GM18498 (cell line): ENCODE measurements around the gene CCNF.
"Not testable (repeated sequence)": the region's sequence is repeated elsewhere in the genome, so short reads cannot be mapped to it uniquely, and the experiment has no call there.

Experiments
- ATAC-seq: cut with Tn5 transposase; IDR thresholded peaks from one replicate; pipeline ENCODE4 v1.9.1; 2021; ENCODE audit warnings: mild to moderate bottlenecking, moderate library complexity; ENCODE audit not compliant: unreplicated experiment

Gene CCNF, protein sequence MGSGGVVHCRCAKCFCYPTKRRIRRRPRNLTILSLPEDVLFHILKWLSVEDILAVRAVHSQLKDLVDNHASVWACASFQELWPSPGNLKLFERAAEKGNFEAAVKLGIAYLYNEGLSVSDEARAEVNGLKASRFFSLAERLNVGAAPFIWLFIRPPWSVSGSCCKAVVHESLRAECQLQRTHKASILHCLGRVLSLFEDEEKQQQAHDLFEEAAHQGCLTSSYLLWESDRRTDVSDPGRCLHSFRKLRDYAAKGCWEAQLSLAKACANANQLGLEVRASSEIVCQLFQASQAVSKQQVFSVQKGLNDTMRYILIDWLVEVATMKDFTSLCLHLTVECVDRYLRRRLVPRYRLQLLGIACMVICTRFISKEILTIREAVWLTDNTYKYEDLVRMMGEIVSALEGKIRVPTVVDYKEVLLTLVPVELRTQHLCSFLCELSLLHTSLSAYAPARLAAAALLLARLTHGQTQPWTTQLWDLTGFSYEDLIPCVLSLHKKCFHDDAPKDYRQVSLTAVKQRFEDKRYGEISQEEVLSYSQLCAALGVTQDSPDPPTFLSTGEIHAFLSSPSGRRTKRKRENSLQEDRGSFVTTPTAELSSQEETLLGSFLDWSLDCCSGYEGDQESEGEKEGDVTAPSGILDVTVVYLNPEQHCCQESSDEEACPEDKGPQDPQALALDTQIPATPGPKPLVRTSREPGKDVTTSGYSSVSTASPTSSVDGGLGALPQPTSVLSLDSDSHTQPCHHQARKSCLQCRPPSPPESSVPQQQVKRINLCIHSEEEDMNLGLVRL

GRCh38 chr16:2429034-2429770 lies at the start of gene CCNF:
CCNF (plus strand) TSS chr16:2429447; CDS start chr16:2429482, 35 bp downstream.
- peak; percentile 85 for ATAC-seq

DNA sequence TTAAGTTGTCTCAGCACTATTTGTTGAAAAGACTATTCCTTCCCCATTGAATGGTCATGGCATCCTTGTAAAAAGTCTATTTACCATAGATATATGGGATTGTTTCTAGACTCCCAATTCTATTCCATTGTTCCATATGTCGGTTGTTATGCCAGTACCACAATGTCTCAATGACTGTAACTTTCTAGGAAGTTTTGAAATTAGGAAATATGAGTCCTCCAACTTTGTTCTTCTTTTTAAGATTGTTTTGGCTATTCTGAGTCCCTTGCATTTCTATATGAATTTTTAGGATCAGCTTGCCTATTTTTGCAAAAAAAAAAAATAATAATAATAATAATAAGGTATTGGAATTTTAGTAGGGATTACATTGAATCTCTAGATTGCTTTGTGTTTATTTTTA lies 45.7 kb upstream of the CCNF start:
- ATAC-seq: no peak

DNA sequence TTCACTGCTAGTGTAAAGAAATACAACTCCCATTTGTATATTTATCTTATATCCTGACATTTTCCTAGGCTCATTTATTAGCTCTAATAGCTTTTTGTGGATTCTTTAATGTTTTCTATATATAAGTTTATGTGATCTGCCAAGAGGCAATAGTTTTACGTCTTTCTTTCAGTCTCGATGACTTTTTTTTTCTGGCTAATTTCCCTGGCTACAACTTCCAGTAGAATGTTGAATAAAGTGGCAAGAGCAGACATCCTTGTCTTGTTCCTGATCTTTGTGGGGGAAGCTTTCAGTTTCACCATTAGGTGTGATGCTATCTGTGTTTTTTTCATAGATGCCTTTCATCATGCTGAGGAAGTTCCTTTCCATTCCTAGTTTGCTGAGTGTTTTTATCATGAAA lies 44.8 kb upstream of the CCNF start:
- ATAC-seq: no peak

DNA sequence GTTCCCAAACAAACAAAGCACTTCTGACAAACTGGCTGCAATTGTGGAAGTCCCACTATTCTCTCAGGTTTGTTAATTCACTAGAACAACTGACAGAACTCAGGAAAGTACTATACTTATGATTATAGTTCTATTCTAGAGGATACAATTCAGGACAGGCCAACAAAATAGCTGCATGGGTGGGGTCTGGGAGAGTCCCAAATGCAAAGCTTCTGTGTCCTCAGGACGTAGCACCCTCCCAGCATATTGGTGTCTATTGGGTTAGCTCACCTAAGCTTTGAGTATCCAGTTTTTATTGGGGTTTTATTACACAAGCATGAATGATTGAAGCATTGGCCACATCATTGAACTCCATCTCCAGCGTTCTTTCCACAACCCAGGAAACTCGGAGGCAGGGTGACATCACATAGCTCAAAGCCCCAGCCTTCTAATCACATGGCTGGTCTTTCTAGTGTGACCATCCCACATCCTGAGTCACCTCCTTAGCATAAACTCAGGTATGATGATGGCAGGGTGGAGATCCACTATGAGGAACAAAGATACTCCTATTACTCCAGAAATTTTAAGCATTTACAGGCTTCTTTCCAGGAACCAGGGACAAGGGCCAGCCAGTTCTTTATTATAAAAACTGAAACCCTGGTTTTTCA lies 43.9 kb upstream of the CCNF start:
- ATAC-seq: no peak

GRCh38 chr16:2385982-2386381 lies 43.3 kb upstream of the CCNF start:
- not testable (repeated sequence) for ATAC-seq

DNA sequence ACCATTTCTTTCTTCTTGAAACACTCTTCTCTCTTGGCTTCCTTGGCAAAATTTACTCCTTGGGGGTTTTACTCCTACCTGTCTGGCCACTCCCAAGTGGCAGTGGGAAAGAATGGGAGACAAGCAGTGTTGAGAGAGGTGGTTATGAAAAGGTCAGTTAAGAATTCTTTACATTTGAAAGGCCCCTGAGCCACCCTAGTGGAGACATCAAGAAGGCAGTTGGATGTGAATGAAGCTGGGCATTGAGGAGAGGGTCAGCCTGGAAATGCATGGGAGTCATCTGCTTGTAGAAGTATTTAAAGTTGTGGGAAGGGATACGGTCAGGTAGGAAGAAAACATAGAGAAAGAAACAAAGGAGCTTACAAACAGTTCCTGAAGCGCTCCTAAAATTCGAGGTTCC lies 42.3 kb upstream of the CCNF start:
- no peak for ATAC-seq

- ATAC-seq: no peak
Observed at GRCh38 chr16:2388139-2388874, 40.9 kb upstream of the CCNF start.

GRCh38 chr16:2388875-2389433 lies 40.3 kb upstream of the CCNF start:
- ATAC-seq: no peak

GRCh38 chr16:2392025-2392424 lies 37.2 kb upstream of the CCNF start:
- ATAC-seq: no peak

- no peak for ATAC-seq
Observed at GRCh38 chr16:2398520-2398919, 30.7 kb upstream of the CCNF start.

DNA sequence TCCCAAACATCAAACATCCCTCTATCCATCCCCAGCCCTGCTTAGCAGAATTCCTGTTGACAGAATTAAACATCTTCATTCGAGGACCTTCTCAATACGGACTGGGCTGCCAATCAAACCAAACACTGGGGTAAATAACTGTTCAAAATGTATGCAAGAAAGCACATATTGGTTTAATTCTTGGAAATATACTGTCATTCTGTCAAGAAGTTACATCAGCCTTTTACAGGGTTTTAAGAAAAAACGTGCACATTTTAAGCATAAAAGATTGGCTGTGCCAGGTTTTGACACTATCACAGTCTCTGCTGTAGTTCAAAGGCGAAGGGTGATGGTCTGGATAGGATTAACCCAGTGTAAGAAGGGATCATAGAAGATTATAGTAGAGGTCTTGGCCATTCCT lies 25.1 kb upstream of the CCNF start:
- no peak for ATAC-seq

GRCh38 chr16:2415085-2415484 lies 14.2 kb upstream of the CCNF start:
- ATAC-seq: no peak

GRCh38 chr16:2420035-2420434 lies 9.2 kb upstream of the CCNF start:
- ATAC-seq: no peak

DNA sequence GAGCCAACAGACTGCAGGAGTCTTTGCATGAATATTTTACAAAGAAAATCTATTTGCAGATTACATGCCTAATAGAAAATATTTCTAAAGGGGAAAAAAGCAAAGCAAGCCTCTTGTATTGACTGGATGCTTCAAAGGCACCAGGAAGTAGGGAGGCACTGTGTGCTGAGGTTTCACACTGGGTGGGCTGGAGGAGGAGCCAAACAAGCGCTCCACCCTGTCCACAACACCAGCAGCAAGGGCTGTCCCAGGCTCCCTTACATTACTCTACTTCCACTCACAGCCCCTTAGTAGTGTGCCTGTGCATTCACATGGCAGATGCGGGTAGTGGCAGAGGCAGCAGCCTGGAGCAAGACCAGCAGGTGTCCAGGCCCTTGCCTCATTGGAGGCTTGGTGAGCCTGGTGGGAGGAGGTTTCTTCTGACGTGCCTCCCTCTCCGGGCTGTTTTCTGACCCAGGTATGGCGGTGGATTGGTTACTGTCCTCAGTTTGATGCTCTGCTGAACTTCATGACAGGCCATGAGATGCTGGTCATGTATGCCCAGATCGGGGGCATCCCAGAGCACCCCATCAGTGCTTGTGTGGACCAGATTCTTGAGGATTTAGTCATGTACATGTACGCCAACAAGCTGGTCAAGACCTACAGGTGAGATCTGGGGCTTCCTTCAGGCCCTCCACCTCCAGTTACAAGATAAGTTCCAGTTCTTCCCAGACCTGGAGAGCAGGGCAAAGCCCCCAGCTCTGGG lies 7.0 kb upstream of the CCNF start:
- ATAC-seq: no peak

DNA sequence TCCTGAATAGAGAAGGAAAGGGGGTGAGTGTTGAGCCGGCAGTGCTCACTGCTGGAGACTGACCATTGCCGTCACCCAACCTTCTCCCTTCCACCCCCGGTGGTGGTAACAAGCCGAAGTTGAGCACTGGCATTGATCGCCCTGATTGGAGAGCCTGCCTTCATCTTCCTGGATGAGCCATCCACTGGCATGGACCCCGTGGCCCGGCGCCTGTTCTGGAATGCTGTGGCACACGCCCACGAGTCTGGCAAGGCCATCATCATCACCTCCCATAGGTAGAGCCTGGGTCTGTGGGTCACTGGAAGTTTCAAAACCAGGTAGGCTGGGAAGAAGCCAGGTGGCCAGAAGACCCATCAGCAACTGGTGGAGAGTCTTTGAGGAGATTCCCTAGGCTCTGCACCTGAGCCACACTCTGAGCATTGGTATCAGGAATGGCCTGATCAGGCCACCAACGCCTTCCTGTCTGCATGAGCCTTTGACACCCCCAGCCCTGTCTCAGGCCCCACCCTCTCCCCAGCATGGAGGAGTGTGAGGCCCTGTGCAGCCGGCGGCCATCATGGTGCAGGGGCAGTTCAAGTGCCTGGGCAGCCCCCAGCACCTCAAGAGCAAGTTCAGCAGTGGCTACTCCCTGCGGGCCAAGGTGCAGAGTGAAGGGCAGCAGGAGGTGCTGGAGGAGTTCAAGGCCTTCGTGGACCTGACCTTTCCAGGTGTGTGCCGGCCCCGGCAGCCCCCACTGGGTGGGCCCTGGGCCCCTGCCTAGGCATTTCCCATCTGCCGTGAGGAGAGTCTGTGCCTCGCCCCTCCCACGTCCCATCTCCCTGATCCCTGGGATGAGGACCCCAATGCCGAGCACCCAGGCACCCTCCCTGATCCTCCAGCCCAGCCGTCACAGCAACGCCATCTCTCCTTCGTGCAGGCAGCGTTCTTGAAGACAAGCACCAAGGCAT lies 4.9 kb upstream of the CCNF start:
- ATAC-seq: no peak

DNA sequence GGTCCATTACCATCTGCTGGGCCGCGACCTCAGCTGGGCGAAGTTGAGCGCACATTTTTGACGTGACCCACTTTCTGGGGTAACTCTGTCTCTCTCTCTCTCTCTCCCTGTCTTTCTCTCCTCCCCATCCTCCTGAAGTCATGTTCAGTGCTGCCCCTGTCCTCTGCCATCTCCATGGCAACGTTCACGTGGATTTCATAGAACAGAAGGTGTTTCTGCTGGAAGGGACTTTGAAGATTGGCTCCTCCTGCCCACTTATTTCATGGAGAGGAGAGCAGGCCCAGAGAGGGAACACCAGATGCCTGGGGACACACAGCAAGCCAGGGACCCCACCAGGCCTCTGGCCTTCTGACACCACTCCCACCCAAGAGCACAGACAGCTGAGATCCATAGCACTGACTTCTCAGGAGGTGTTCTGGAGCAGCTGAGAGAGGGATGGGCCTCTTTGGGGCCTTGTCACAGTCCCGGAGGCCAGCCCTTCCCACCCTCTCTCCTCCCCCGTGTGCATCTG lies 4.2 kb upstream of the CCNF start:
- no peak for ATAC-seq

GRCh38 chr16:2425825-2426430 lies 3.3 kb upstream of the CCNF start:
- ATAC-seq: no peak

DNA sequence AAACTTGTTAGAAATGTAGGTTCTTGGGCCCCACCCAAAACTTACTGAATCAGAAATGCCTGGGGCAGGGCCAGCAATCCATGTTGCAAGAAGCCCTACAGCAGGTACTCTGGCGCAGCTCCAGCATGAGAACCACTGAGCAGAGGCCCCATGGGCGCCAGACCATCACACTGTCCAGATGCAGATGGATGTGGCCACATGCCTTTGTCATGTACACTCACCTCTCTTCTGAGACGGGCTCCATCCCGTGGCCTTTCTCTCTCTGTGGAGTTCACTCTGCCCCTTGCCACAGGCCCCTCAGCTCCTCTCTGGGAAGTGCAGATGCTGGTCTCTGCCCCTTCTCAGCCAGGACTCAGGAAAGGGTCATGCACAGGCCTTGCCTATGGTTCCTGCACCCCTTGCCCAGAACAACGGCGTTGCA lies 2.3 kb upstream of the CCNF start:
- ATAC-seq: no peak
